A673 (cell line): ENCODE data around the gene RTN4RL2.

ENCODE experiments used
- CTCF ChIP-seq: fragments of 300-800, 200-600 bp; sonication (generic); conservative IDR thresholded peaks from 2 replicates; pipeline ENCODE4 v1.5.1; 2017; ENCODE audit warnings: low read depth, mild to moderate bottlenecking, antibody characterized with exemption, low read length, moderate library complexity, mixed read lengths
- EZH2 ChIP-seq: fragments of 200-600 bp; sonication (generic); IDR thresholded peaks from 2 replicates; pipeline ENCODE4 v1.6.1; 2017; ENCODE audit warnings: borderline replicate concordance, low read depth, mild to moderate bottlenecking, mixed read lengths, antibody characterized with exemption, low read length; ENCODE audit not compliant: poor library complexity, severe bottlenecking

DNA sequence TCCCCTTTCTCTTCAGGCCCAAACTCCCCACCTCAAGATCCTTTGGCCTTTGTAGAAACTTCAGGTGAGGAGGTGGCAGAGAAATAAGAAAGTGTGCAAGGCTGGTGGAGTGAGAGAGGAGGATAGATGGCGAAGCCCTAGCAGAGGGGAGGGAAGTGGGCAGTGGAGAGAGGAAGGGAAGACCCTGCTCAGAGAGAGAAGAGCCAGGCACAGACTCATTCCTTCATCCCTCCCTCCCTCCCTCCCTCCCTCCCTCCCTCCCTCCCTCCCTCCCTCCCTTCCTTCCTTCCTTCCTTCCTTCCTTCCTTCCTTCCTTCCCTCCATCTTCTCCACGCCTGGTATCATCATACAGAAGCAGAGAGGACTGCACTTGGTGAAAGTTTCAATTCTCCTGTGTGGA is 21.0 kb downstream of the RTN4RL2 start:
- TF ChIP-seq CTCF: no peak
- TF ChIP-seq EZH2: no peak
